Activated T-helper 1 cell treated with anti-CD3 and anti-CD28 coated beads, Interleukin-2, amount 50 U/mL, for 16 hours (primary cell): ENCODE data around the gene MUL1.
"Not testable (repeated sequence)": the region's sequence is repeated elsewhere in the genome, so short reads cannot be mapped to it uniquely, and the experiment has no call there.

Experiments used
- DNase-seq, 2 donors: peaks; one replicate each; pipeline ENCODE4 v3.0.0-alpha.2; 2020; ENCODE audit warnings: low read depth in 1 of 2, low spot score in 1 of 2

Gene MUL1

GRCh38 chr1:20511518-20512428 is 3.8 kb upstream of the MUL1 start:
- DNase-seq: no peak

DNA sequence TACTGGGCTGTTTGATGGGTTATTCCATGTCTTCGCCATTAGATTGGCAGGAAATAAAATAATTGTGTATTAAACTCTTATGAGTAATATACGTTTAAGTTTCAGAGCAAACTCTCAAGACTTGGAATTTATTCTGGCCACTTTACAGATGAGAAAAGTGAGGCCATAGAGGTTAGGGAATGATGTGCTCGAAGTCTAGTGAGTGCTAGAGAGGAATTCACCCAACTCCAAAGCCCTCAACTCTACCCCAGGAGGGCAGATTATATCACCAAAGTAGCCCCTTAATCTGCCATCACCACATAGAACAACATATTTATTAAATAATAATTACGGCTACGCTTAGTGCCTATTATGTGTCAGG is 440 bp upstream of the MUL1 start:
- no peak for DNase-seq

DNA sequence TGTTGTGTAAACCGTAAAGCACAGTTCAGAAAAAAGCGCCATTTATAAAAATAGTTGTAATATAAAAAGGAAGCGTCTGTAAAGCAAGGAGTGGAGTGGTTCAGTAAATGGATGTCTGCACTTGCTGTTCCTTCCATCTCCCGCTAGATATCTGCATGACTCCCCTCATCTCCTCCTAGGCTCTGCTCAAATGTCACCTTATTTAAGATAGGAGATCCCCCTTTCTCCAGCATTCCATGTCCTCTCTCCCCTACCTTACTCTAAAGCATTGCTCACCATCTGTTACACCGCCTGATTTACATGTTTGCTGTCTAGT is 745 bp downstream of the MUL1 start:
- DNase-seq: no peak

DNA sequence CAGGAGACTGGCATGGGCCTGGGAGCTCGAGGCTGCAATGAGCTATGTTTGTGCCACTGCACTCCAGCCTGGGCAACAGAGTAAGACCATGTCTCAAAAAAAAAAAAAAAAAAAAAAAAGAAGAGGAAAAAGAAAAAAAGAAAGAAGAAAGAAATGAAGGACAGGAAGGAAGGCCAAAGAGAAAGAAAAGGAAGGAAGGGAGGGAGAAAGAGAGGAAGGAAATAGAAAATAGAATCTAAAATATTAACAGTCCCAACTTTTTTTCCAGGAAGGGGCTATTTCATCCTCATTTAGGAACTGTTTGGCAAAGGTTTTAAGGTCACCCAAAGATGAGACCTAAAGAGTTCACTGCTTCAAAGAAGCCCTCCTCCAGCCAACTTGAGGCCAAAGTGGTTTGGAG is 2.5 kb downstream of the MUL1 start:
- DNase-seq: no peak

DNA sequence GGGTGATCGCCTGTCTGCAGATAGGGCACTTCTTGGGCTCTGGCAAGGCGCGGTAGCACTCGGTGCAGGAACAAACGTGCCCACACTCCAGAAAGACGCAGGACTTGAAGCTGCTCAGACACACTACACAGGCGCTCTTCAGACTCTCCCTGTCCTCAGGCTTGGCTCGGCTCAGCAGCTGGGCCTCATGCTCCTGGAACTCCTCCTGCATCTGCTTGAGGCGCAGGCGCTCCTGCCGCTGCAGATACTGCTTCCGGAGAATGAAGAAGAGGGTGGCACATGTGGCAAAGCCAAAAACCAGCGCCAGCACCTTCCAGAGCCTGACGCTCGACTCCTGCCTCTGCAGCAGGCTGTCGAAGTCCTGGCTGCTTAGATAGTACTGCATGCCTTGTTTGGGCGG is 7.2 kb downstream of the MUL1 start:
- DNase-seq: no peak

DNA sequence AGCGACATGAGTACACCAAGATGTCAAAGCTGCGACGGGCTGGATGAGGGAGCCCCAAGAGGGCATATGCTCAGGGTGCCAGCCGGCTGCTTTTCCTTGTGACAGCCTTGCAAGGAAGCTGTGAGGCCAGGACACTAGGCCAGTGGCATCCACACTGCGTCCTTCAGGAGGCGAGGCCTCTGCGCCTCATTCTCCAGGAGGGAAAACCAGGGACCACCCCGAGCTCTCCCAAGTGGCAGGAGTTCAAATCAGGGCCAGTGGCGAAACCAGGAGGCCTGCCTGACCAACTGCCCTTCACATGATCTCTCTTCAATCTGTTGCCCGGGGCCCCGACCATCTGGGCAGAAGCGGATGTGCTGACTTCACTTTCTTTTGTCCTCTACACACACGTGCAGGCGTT is 8.2 kb downstream of the MUL1 start:
- no peak for DNase-seq

DNA sequence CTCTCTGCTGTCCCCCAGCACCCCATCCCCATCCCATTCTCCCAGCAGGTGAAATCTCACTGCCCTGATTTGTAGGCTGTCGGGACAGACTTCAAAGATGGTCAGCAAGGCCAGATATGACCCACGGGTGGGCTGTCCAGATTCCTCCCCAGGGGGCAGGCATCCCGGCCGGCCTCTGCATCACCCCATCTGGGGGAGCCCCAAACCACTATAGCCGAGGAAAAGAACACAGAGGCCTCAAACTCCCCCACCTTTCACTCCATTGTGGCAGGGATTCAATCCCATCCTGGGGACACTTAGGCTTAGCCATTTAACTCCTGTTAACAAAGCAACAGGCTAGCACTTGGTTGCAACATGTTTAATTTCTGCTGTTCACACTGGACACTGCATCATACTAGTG is 8.8 kb downstream of the MUL1 start:
- no peak for DNase-seq

- no peak for DNase-seq
These were observed 9.8 kb downstream of the MUL1 start for GRCh38 chr1:20498116-20498515.

GRCh38 chr1:20497506-20497905 is 10.4 kb downstream of the MUL1 start:
- DNase-seq: no peak

GRCh38 chr1:20496725-20497383 is 11.1 kb downstream of the MUL1 start:
- DNase-seq: not testable (repeated sequence)

DNA sequence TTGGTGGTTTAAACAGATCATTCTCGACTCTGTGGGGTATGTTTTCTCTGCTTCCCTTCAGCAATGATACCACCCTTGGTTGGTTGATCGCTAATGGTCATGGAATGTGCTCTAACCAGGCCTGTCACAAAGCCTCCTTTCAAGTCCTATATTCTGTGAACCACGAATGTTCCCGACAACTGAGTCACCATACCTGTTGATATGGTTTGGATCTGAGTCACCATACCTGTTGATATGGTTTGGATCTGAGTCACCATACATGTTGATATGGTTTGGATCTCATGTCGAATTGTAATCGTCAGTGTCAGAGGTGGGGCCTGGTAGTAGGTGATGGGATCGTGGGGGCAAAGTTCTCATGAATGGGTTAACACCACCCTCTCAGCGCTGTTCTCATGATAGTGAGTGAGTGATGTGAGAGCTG is 11.7 kb downstream of the MUL1 start:
- no peak for DNase-seq

- no peak for DNase-seq
These were observed 12.3 kb downstream of the MUL1 start for GRCh38 chr1:20495661-20496060.

DNA sequence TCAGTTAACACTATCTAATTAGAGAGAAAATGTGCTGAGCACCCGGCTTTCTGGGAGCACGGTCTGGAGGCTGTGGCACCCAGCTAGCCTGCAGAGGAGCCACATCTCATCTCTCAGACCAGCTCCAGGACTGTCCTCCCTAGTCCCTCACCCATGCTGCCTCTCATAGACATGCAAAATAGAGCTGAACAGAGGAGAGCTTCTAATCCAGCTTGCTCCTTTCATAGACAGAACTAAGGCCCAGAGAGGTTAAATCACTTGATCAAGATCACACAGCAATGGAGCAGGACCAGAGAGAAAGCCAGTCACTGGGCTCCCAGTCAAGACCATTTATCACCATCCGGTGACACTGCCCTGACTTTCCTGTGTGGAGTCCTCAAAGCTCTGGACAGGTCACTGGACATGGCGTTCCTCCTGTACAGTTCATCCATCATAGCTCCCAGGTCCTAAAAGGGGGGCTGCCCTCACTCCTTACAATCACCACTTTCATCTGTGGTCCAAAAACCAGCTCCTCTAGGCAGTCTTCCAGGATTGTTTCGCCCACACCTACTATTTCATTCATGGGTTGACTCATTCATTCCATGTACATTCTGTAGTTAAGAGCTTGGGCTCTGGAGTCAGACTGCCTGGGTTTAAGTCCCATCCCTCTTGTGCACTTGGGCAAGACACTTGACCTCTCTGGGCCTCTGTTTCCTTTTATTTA is 13.2 kb downstream of the MUL1 start:
- DNase-seq: no peak

DNA sequence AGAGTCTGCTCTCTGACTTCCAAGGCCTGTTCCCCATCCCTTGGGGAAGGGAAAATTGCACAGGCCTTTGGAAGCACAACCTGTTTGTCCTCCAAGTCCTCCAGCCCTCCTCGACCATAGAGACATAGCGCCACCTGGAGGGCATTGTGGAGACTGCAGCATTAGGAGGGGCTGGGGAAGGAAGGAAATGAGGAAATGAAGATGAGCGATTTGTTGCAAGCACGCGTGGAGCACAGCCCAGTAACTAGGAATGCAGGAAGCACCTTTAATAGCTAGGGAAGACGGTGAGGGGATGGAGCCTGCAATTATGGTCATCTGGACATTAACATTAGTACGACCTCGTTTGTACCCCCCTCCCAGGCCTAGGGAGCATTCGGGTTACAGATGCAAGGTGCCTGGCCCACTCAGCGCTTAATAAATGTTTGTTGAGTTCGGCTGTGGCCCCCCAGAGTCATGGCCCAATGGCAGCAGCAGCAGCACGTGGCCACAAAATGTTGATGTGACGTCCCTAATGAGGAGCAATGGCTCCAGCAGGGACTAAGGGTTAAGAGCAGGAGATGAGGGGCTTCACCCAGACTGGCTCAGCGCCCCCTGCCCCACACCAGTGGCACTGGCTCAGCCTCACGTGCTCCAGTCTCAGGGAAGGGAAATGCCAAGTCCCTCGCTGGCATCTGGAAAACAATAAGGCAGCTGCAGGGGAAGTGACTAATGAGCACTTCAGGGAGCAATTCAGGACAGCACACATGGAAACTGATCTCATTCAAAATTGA is 13.9 kb downstream of the MUL1 start:
- peak; percentile 67 to 80 for DNase-seq

DNA sequence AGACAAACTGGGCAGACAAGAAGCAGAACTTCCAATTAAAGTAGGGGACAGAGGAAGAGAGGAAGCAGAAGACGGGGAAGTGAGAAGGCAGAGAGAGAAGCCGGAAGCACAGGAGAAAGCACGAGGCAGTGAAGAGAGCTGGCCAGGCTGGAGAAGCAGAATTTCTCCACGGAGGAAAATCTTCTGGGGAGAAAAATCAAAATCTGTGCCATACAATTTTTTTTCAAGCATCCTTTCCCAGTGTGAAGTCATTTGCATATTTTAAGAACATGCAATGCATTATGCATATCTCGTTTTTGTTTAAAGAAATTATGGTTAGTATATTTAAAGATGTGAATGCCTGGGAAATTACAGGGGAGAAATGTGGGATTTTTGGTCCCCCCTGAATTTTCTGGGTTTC is 14.6 kb downstream of the MUL1 start:
- no peak for DNase-seq

GRCh38 chr1:20492751-20493150 is 15.2 kb downstream of the MUL1 start:
- no peak for DNase-seq

DNA sequence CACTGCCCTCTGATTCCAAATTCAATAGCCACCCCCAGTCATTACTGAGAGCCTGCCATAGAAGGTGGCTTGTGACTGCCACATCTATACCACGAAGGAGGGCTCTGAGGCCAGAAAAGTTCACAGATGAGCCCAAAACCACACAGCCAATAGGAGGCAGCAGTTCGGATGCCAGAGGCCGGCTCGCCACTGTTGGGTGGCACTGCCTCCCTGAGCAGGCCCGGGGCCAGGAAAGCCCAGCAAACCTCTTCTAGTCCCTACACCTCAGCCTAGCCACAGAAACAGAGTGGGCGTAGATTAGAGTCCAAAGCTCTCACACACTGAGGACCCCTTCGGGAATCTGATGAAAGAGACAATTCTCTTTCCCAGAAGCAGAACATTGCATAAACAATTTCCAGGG is 16.1 kb downstream of the MUL1 start:
- no peak for DNase-seq

GRCh38 chr1:20491178-20491577 is 16.8 kb downstream of the MUL1 start:
- DNase-seq: no peak

GRCh38 chr1:20487236-20487590 is 20.7 kb downstream of the MUL1 start:
- no peak for DNase-seq

DNA sequence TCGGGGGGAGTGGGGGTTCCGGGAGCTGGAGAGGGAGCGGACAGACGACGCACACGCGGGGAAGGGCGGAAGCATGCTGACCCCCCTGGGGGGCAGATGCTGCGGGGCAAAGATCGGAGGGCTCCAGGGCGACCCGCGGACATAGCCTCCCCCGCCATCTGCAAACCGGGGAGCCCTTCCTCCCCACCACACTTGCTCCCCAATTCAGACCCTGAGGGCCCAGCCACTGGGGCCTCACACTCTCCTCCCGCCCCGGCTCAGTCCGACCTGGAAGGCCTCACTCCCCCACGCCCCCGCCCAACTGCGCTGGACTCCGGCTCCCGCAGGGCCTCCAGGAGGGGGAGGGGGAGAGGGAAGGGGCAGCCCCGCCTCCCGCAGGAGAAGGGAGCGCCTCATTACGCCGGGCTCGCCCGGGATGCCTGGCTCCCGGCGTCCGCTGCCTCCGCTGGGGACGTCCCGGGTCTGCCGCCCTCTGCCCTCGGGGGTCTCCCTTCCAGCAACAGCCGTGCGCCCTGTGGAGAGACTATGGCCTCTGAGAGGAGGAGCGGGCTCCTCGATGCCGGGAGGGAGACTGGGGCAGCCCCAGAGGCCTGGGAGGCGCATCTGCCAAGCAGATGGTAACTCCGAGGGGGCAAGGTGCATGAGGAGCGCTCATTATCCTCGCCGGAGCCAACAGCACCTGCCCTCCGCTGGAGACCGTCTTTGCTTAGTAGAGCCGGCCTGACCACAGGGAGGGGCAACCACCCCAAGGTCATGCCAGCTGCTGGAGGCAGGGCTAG is 21.3 kb downstream of the MUL1 start:
- no peak for DNase-seq
